ENCODE results near the gene LGALS8. TPM values are rescaled to one million over a fixed set of nuclear protein-coding genes. Genes with fewer than 3 reads are reported as not detected.

Gene LGALS8
- total RNA-seq, 5 donors from 2014 or later (not counting 1 experiment from before 2014, with no cell fraction given), result 106 to 147 (median 124) TPM

Other genes with a start within 250 kb of the LGALS8 start
- gene ERO1B, start 242.0 kb upstream of the LGALS8 start, total RNA-seq, result 10 to 100 TPM; 11.3 to 15.4 (median 12.4) TPM
- gene EDARADD, start 129.7 kb upstream of the LGALS8 start, total RNA-seq, result 1 to 10 TPM; 1.3 to 5.7 (median 4.2) TPM
- 10 to 100 TPM; 42.3 to 49.8 (median 46.9) TPM for gene HEATR1, start 80.5 kb downstream of the LGALS8 start, total RNA-seq
- gene ACTN2, start 162.5 kb downstream of the LGALS8 start, total RNA-seq, result under 1 TPM in 1 of 5 donors, not detected in 4; 0.26 TPM

All from T-cell (primary cell).